Activated T-cell treated with anti-CD3 and anti-CD28 coated beads, Interleukin-2, amount 50 U/mL, for 72 hours (primary cell): ENCODE measurements around the gene MORC4. TPM values are rescaled to one million over a fixed set of nuclear protein-coding genes. Genes with fewer than 3 reads are reported as not detected.

ENCODE experiments used
- ATAC-seq, 2 donors: fragments of 150-1000 bp; cut with Tn5 transposase; replicated peaks in 1 of 2; 2 replicates each; pipeline ENCODE4 v1.10.0; 2021; ENCODE audit warnings: moderate library complexity in 2 of 2, mild to moderate bottlenecking in 1 of 2
- DNase-seq, 2 donors: peaks; one replicate each; pipeline ENCODE4 v3.0.0; 2021 to 2022; ENCODE audit warnings: mixed read lengths in 1 of 2
- H3K27ac Mint-ChIP-seq: one replicate; pipeline ENCODE4 v1.8.0; 2022; ENCODE audit warnings: mild to moderate bottlenecking, moderate library complexity, mixed read lengths
- H3K27me3 Mint-ChIP-seq: one replicate; pipeline ENCODE4 v1.8.0; 2022; ENCODE audit warnings: low read depth, mixed read lengths
- H3K36me3 Mint-ChIP-seq, 2 donors: one replicate each; pipeline ENCODE4 v1.8.0; 2022; ENCODE audit warnings: mixed read lengths in 2 of 2, mild to moderate bottlenecking in 1 of 2; ENCODE audit not compliant: insufficient read depth in 2 of 2
- H3K4me1 Mint-ChIP-seq: one replicate; pipeline ENCODE4 v1.8.0; 2022; ENCODE audit warnings: low read depth, mixed read lengths
- H3K4me3 Mint-ChIP-seq, 2 donors: one replicate each; pipeline ENCODE4 v1.8.0; 2022; ENCODE audit warnings: mild to moderate bottlenecking in 2 of 2, mixed read lengths in 2 of 2, moderate library complexity in 2 of 2
- H3K9me3 Mint-ChIP-seq, 2 donors: one replicate each; pipeline ENCODE4 v1.8.0; 2022; ENCODE audit warnings: mixed read lengths in 2 of 2
- total RNA-seq, 2 donors: library from RNA; stranded (reverse); gene quantifications; one replicate each; pipeline ENCODE4 v1.2.3, GENCODE V29; 2022

MORC4 gene
- total RNA-seq, 2 donors from 2014 or later, result 10.5 to 14.7 TPM

GRCh38 chrX:106919932-106920452 lies 80.0 kb downstream of the MORC4 start, which contains the start of gene CLDN2:
Gene CLDN2, plus strand, starts transcription at chrX:106920402. Its CDS starts 7,827 bp downstream, at chrX:106928229.
- Mint-ChIP-seq H3K36me3 (no peaks in the 10 kb centered on the region), H3K9me3 (no peaks in the 10 kb centered on the region), H3K4me3 (no peak within 1 kb of the TSS), H3K27me3 (peaks cover 35% of the 10 kb centered on the region), H3K4me1 (peaks cover 17% of the 10 kb centered on the region), H3K27ac (no peak within 1 kb of the TSS)
- no peak for ATAC-seq
- DNase-seq, result no peak

- Mint-ChIP-seq H3K9me3 (no peaks in the 10 kb centered on the region), H3K27me3 (peaks cover 38% of the 10 kb centered on the region), H3K4me3 (no peak overlapping the region), H3K36me3 (no peaks in the 10 kb centered on the region), H3K4me1 (peaks cover 17% of the 10 kb centered on the region), H3K27ac (peak overlapping the region; percentile 38)
- DNase-seq (no peak), ATAC-seq (peak in 1 of 2 donors; percentile 28)
Observed at GRCh38 chrX:106917830-106918500, 82.0 kb downstream of the MORC4 start.

GRCh38 chrX:106912864-106913263 lies 87.1 kb downstream of the MORC4 start:
- Mint-ChIP-seq H3K36me3 (no peaks in the 10 kb centered on the region), H3K9me3 (no peaks in the 10 kb centered on the region), H3K4me3 (no peak overlapping the region), H3K27me3 (peaks cover 38% of the 10 kb centered on the region), H3K27ac (no peak overlapping the region), H3K4me1 (peaks cover 10% of the 10 kb centered on the region)
- no peak for DNase-seq
- ATAC-seq, result no peak

DNA sequence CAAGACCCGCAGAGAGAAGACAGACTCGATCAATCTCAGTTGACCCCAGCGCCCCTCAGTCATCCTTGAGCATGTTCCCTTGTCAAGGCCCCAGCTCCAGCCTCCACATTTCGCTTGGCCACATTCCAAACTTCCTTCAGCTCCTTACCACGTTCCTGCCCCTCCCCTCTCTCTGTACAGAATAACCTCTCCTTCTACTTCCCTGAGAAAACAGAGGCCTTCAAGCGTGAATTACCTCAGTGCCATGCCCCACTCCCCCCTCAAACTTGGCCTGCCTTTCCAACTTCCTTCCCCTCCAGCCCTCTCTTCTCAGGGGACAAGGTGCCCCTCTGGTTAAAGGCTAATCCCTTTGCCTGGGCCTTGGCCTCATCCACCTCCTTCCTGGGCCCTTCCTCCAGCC lies 93.7 kb downstream of the MORC4 start:
- no peak overlapping the region for H3K27ac Mint-ChIP-seq
- H3K4me3 Mint-ChIP-seq, result no peak overlapping the region
- H3K9me3 Mint-ChIP-seq, result no peaks in the 10 kb centered on the region
- peaks cover 9% of the 10 kb centered on the region for H3K27me3 Mint-ChIP-seq
- DNase-seq (no peak), ATAC-seq (no peak)
- H3K4me1 Mint-ChIP-seq, result no peaks in the 10 kb centered on the region
- H3K36me3 Mint-ChIP-seq, result no peaks in the 10 kb centered on the region

DNA sequence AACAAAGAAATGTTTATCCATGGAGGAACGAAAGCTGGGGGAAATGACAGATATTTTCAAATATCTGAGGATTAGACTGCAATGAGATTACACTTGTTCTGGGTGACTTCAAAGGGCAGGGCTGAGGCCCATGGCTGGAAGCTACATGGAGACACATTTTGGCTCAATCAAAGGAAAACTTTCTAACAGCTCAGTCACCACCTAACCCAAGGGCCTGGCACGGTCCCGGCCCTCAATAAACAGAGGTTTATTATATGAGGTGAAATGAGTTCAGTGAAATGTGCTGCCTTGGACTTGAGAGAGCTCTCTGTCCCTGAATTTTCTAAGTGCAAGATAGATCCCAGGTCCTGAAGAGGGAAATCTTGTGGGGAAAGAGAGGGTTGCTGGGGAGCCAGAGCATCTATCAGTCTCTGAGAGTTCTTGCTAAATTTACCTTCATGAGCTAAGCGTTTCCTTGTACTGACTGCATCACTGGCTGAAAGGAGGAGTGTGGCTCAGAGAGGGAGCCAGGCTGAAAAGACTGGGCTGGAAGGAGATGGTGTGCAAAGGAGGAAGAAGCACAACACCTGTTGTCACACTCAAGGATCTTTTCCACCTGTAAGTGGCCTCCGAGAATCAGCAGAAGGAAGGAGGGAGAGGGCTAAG lies 94.8 kb downstream of the MORC4 start:
- no peak overlapping the region for H3K4me3 Mint-ChIP-seq
- H3K36me3 Mint-ChIP-seq, result no peaks in the 10 kb centered on the region
- no peak for DNase-seq
- no peaks in the 10 kb centered on the region for H3K4me1 Mint-ChIP-seq
- no peak overlapping the region for H3K27ac Mint-ChIP-seq
- no peaks in the 10 kb centered on the region for H3K9me3 Mint-ChIP-seq
- H3K27me3 Mint-ChIP-seq, result peaks cover 7% of the 10 kb centered on the region
- no peak for ATAC-seq

DNA sequence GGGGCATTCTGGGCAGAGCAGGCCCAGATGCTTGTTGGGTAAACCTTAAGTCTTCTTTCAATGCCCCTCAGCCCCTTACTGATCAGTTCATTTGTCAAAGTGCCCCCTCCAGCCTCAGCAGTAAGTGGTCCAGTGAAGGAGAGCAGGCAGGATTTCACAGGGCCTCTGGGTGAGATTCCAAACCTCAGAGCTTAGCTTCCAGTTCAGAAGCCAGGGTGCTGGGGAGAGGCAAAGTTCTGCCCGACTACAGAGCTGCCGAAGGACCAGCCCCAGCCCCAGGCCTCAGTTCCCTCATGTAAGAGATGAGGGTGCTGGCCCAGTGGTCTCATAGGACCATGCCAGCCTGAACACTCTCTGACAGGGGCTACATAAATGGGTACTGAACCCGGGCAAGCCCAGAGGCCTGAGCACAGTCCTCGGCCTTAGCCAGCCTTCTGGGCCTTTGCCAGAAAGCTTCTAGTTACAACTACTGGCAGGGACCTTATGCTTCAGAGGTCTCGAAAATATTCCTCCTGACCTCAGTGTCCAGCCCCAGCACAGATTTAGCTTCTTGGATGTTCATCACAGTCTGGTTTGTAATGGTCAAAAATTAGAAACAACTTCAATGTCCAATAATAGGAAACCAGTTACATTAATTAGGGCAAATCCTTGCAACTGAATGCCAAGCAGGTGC lies 96.0 kb downstream of the MORC4 start:
- no peaks in the 10 kb centered on the region for H3K9me3 Mint-ChIP-seq
- H3K4me3 Mint-ChIP-seq, result no peak overlapping the region
- ATAC-seq (no peak), DNase-seq (no peak)
- no peak overlapping the region for H3K27ac Mint-ChIP-seq
- H3K27me3 Mint-ChIP-seq, result peaks cover 10% of the 10 kb centered on the region
- no peaks in the 10 kb centered on the region for H3K4me1 Mint-ChIP-seq
- H3K36me3 Mint-ChIP-seq, result no peaks in the 10 kb centered on the region

DNA sequence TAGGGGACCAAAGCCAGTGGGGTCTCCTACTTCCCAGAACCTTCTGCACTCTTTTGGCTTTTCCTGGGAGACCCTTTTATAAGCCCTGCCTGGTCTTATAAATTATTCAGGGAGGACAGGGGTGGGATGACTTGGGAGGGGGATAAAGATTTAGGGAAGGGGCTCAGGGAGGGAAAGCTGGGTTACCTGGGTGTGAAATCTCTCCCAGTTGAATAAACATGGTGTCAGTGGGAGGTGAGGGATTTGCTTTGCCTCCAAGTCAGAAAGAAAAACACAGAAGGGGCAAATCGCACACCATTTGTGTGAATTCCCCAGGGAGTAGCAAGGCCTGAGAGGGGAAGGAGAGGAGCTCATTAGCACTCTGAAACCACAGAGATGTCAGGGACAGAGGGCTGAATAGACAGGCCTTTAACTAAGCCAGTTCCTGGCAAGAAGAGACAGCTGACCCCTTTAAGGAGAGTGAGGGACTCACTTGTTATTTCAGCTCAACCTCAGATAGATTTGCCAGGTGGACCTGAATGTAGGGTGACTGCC lies 96.7 kb downstream of the MORC4 start, which contains the start of gene RIPPLY1:
Gene RIPPLY1, minus strand, starts transcription at position 51 of the 534 bp plus-strand sequence. CDS start 54 bp downstream, outside the sequence.
- Mint-ChIP-seq H3K36me3 (no peaks in the 10 kb centered on the region), H3K9me3 (no peaks in the 10 kb centered on the region), H3K27me3 (peaks cover 13% of the 10 kb centered on the region), H3K27ac (no peak within 1 kb of the TSS), H3K4me1 (no peaks in the 10 kb centered on the region), H3K4me3 (no peak within 1 kb of the TSS)
- DNase-seq (no peak), ATAC-seq (no peak)

DNA sequence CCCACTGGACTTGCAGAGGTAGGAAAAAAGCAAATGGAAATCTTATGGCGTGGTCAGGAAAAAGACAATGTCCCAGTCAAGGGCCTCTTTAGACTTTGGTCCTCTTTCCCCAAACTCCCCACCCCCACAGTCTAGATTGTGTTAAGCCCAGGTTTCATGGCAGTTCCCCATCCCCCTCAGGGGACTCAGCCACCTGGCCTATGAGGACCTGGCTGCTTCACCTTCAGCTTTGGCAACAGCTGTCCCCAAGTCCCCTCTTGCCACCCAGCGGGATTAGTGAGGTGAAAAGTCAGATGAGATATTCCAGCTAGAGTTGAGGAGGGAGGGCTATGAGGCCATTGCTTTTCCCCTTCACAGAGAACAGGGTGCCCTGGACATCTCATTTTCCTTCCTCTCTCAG lies 97.3 kb downstream of the MORC4 start:
- ATAC-seq, result no peak
- no peak for DNase-seq
- no peak overlapping the region for H3K27ac Mint-ChIP-seq
- no peaks in the 10 kb centered on the region for H3K9me3 Mint-ChIP-seq
- H3K4me3 Mint-ChIP-seq, result no peak overlapping the region
- H3K4me1 Mint-ChIP-seq, result no peaks in the 10 kb centered on the region
- H3K27me3 Mint-ChIP-seq, result peaks cover 13% of the 10 kb centered on the region
- H3K36me3 Mint-ChIP-seq, result no peaks in the 10 kb centered on the region

GRCh38 chrX:106901781-106902219 lies 98.2 kb downstream of the MORC4 start:
- Mint-ChIP-seq H3K4me3 (no peak overlapping the region), H3K4me1 (no peaks in the 10 kb centered on the region), H3K27me3 (peaks cover 10% of the 10 kb centered on the region), H3K36me3 (no peaks in the 10 kb centered on the region), H3K9me3 (no peaks in the 10 kb centered on the region), H3K27ac (no peak overlapping the region)
- DNase-seq (no peak), ATAC-seq (no peak)

DNA sequence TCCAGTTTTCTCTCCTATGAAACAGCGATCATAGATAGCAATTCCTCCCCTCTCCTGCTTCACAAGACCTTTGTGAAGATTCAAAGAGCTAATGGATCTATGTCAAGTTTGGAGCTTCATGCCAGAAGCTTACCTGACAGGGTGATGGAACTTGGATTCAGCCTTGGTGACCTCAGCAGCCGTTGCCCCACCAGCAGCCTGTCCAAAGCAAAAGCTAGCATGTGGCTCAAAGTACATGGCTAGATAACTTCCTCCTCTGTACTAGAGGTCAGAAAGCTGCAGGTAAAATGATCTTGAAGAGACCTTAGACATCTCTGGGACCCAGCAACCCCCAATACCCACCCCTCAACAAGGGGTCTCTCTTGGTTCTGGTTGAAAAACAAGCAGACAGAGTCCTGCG lies 98.7 kb downstream of the MORC4 start:
- ATAC-seq (no peak), DNase-seq (no peak)
- Mint-ChIP-seq H3K36me3 (no peaks in the 10 kb centered on the region), H3K9me3 (no peaks in the 10 kb centered on the region), H3K27me3 (peaks cover 10% of the 10 kb centered on the region), H3K27ac (no peak overlapping the region), H3K4me3 (no peak overlapping the region), H3K4me1 (no peaks in the 10 kb centered on the region)

DNA sequence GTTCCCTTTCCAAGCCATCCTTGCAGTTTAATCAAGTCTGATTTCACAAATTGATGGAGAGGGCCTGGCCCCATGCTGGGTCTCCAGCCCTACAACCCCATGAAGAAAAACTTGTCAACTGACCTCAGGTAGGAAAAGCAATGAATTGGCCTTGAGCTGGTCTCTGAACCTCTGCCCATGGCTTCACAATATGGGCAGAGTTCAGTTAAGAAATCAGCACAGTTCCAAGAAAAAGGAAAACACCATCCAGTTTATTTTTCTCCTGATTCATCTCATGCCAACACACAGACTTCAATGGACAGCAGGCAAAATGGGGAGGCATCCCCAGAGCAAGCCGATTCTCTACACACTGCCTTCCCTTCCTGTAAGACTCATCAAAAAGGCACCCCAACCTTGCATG lies 100.2 kb downstream of the MORC4 start:
- H3K4me1 Mint-ChIP-seq, result peaks cover 6% of the 10 kb centered on the region
- no peak overlapping the region for H3K27ac Mint-ChIP-seq
- H3K4me3 Mint-ChIP-seq, result no peak overlapping the region
- no peak for ATAC-seq
- H3K27me3 Mint-ChIP-seq, result peaks cover 22% of the 10 kb centered on the region
- no peak for DNase-seq
- H3K36me3 Mint-ChIP-seq, result no peaks in the 10 kb centered on the region
- H3K9me3 Mint-ChIP-seq, result no peaks in the 10 kb centered on the region

DNA sequence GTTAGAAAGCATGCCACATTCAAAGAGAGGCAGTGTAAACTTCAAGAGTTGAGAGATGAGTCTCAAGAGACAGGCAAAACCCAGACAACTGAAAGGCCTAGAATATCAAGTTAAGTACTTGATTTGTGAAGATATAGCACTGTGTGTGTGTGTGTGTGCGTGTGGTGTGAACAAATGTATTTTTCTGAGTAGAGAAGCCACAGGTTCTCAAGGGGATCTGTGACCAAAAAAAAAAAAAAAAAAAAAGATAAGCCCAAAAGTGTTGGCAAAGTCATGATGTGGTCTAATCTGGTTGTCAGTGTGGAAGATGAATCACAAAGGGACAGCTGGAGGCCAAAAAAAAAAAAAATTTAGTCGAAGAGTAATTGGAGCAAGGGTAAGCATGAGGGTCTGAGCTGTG lies 100.7 kb downstream of the MORC4 start:
- Mint-ChIP-seq H3K27me3 (peaks cover 22% of the 10 kb centered on the region), H3K9me3 (no peaks in the 10 kb centered on the region), H3K4me3 (no peak overlapping the region), H3K27ac (no peak overlapping the region), H3K36me3 (no peaks in the 10 kb centered on the region), H3K4me1 (peaks cover 6% of the 10 kb centered on the region)
- DNase-seq, result no peak
- no peak for ATAC-seq

GRCh38 chrX:106898462-106898861 lies 101.5 kb downstream of the MORC4 start:
- Mint-ChIP-seq H3K9me3 (no peaks in the 10 kb centered on the region), H3K36me3 (no peaks in the 10 kb centered on the region), H3K27me3 (peaks cover 26% of the 10 kb centered on the region), H3K4me3 (no peak overlapping the region), H3K27ac (peak overlapping the region; percentile 28), H3K4me1 (peaks cover 6% of the 10 kb centered on the region)
- ATAC-seq (peak; percentile 65 to 67), DNase-seq (peak; percentile 3 to 6)
